Stimulated activated CD8-positive, alpha-beta memory T cell treated with anti-CD3 and anti-CD28 coated beads, Interleukin-12 subunit alpha, Interleukin-12 subunit beta, amount 100 ng/mL, for 1 hour (primary cell): ENCODE measurements around the gene DTNB.

Experiments
- DNase-seq: peaks from one replicate; pipeline ENCODE4 v3.0.0-alpha.2; 2020; ENCODE audit warnings: low read depth

DTNB gene

GRCh38 chr2:25497229-25497917 lies 176.0 kb downstream of the DTNB start:
- DNase-seq, result no peak

- DNase-seq, result no peak
Observed at GRCh38 chr2:25494616-25495015, 178.8 kb downstream of the DTNB start.

GRCh38 chr2:25493207-25493606 lies 180.2 kb downstream of the DTNB start:
- no peak for DNase-seq

- DNase-seq, result no peak
Observed at GRCh38 chr2:25492726-25493125, 180.7 kb downstream of the DTNB start.

- no peak for DNase-seq
Observed at GRCh38 chr2:25491966-25492532, 181.3 kb downstream of the DTNB start.

- no peak for DNase-seq
Observed at GRCh38 chr2:25491003-25491696, 182.2 kb downstream of the DTNB start.

GRCh38 chr2:25490217-25490616 lies 183.2 kb downstream of the DTNB start:
- DNase-seq, result no peak

- DNase-seq, result no peak
Observed at GRCh38 chr2:25489631-25490030, 183.7 kb downstream of the DTNB start.

GRCh38 chr2:25483607-25484266 lies 189.6 kb downstream of the DTNB start:
- no peak for DNase-seq

- DNase-seq, result no peak
Observed at GRCh38 chr2:25482341-25482740, 191.0 kb downstream of the DTNB start.

- DNase-seq, result no peak
Observed at GRCh38 chr2:25481381-25482300, 191.7 kb downstream of the DTNB start.

GRCh38 chr2:25480561-25480960 lies 192.8 kb downstream of the DTNB start:
- no peak for DNase-seq

- DNase-seq, result no peak
Observed at GRCh38 chr2:25479761-25480160, 193.6 kb downstream of the DTNB start.

GRCh38 chr2:25478736-25479135 lies 194.6 kb downstream of the DTNB start:
- no peak for DNase-seq

- DNase-seq, result no peak
Observed at GRCh38 chr2:25473758-25474340, 199.5 kb downstream of the DTNB start.

- no peak for DNase-seq
Observed at GRCh38 chr2:25473131-25473530, 200.2 kb downstream of the DTNB start.

GRCh38 chr2:25470806-25471205 lies 202.6 kb downstream of the DTNB start:
- DNase-seq, result no peak

GRCh38 chr2:25467743-25468142 lies 205.6 kb downstream of the DTNB start:
- DNase-seq, result no peak

GRCh38 chr2:25462021-25462420 lies 211.4 kb downstream of the DTNB start:
- DNase-seq, result no peak

- no peak for DNase-seq
Observed at GRCh38 chr2:25460261-25460905, 213.0 kb downstream of the DTNB start.
